KOPT-K1 (cell line): ENCODE measurements around the gene CTSL.
"Not testable (repeated sequence)": the region's sequence is repeated elsewhere in the genome, so short reads cannot be mapped to it uniquely, and the experiment has no call there.

Experiments
- H3K27ac ChIP-seq: fragments of 200-600 bp; sonication (generic); 2 replicates; pipeline ENCODE4 v1.5.1; 2016; ENCODE audit warnings: antibody characterized with exemption, mild to moderate bottlenecking, low read depth, low read length; ENCODE audit not compliant: poor library complexity, severe bottlenecking
- H3K36me3 ChIP-seq: fragments of 200-600 bp; sonication (generic); 2 replicates; pipeline ENCODE4 v1.5.1; 2017; ENCODE audit warnings: antibody characterized with exemption, mild to moderate bottlenecking, low read length, moderate library complexity; ENCODE audit not compliant: insufficient read depth
- H3K9me3 ChIP-seq: fragments of 200-600 bp; sonication (generic); 2 replicates; pipeline ENCODE4 v1.5.1; 2017; ENCODE audit warnings: antibody characterized with exemption, low read length, mild to moderate bottlenecking; ENCODE audit not compliant: insufficient read depth, poor library complexity, severe bottlenecking

The CTSL gene

GRCh38 chr9:87729246-87729645 is 3.3 kb downstream of the CTSL start:
- no peaks in the 10 kb centered on the region for H3K9me3 ChIP-seq
- H3K36me3 ChIP-seq = no peaks in the 10 kb centered on the region
- H3K27ac ChIP-seq = no peak overlapping the region

GRCh38 chr9:87731321-87731720 is 5.4 kb downstream of the CTSL start:
- Histone ChIP-seq H3K9me3 (no peaks in the 10 kb centered on the region), H3K36me3 (no peaks in the 10 kb centered on the region), H3K27ac (no peak overlapping the region)

- H3K36me3 ChIP-seq = no peaks in the 10 kb centered on the region
- H3K27ac ChIP-seq = no peak overlapping the region
- no peaks in the 10 kb centered on the region for H3K9me3 ChIP-seq
These were observed 6.4 kb downstream of the CTSL start for GRCh38 chr9:87732344-87732743.

GRCh38 chr9:87732756-87733155 is 6.8 kb downstream of the CTSL start:
- Histone ChIP-seq H3K9me3 (no peaks in the 10 kb centered on the region), H3K27ac (no peak overlapping the region), H3K36me3 (no peaks in the 10 kb centered on the region)

- H3K27ac ChIP-seq = no peak overlapping the region
- H3K9me3 ChIP-seq = no peaks in the 10 kb centered on the region
- no peaks in the 10 kb centered on the region for H3K36me3 ChIP-seq
These were observed 7.5 kb downstream of the CTSL start for GRCh38 chr9:87733273-87734052.

GRCh38 chr9:87734106-87734505 is 8.2 kb downstream of the CTSL start:
- Histone ChIP-seq H3K36me3 (no peaks in the 10 kb centered on the region), H3K27ac (no peak overlapping the region), H3K9me3 (no peaks in the 10 kb centered on the region)

GRCh38 chr9:87739546-87739945 is 13.6 kb downstream of the CTSL start:
- no peaks in the 10 kb centered on the region for H3K9me3 ChIP-seq

GRCh38 chr9:87740209-87740608 is 14.3 kb downstream of the CTSL start:
- Histone ChIP-seq H3K27ac (no peak overlapping the region), H3K9me3 (no peaks in the 10 kb centered on the region), H3K36me3 (no peaks in the 10 kb centered on the region)

More at GRCh38 chr9:87739546-87739945, 13.6 kb downstream of the CTSL start:
- H3K27ac ChIP-seq = no peak overlapping the region
- H3K36me3 ChIP-seq = no peaks in the 10 kb centered on the region

GRCh38 chr9:87741326-87741725 is 15.4 kb downstream of the CTSL start:
- Histone ChIP-seq H3K36me3 (no peaks in the 10 kb centered on the region), H3K9me3 (no peaks in the 10 kb centered on the region), H3K27ac (no peak overlapping the region)

- no peaks in the 10 kb centered on the region for H3K9me3 ChIP-seq
- no peak overlapping the region for H3K27ac ChIP-seq
- no peaks in the 10 kb centered on the region for H3K36me3 ChIP-seq
These were observed 16.0 kb downstream of the CTSL start for GRCh38 chr9:87741891-87742290.

GRCh38 chr9:87742813-87743428 is 17.0 kb downstream of the CTSL start:
- Histone ChIP-seq H3K36me3 (no peaks in the 10 kb centered on the region), H3K9me3 (no peaks in the 10 kb centered on the region), H3K27ac (no peak overlapping the region)

- H3K36me3 ChIP-seq, H3K27ac ChIP-seq, H3K9me3 ChIP-seq: not testable (repeated sequence)
These were observed 18.3 kb downstream of the CTSL start for GRCh38 chr9:87744247-87744646.

GRCh38 chr9:87746186-87746585 is 20.3 kb downstream of the CTSL start:
- no peaks in the 10 kb centered on the region for H3K36me3 ChIP-seq
- no peak overlapping the region for H3K27ac ChIP-seq
- H3K9me3 ChIP-seq = no peaks in the 10 kb centered on the region

- Histone ChIP-seq H3K36me3 (no peaks in the 10 kb centered on the region), H3K9me3 (no peaks in the 10 kb centered on the region), H3K27ac (no peak overlapping the region)
These were observed 23.0 kb downstream of the CTSL start for GRCh38 chr9:87748881-87749280.

- H3K9me3 ChIP-seq = no peaks in the 10 kb centered on the region
- no peak overlapping the region for H3K27ac ChIP-seq
- no peaks in the 10 kb centered on the region for H3K36me3 ChIP-seq
These were observed 23.6 kb downstream of the CTSL start for GRCh38 chr9:87749335-87750035.
